IPS-11a (cell line): ENCODE results near the gene RBMS3.

Source experiments
- H3K4me3 ChIP-seq: one replicate; pipeline ENCODE4 v1.5.1; 2013; ENCODE audit warnings: low read depth, low read length, control low read depth

The RBMS3 gene

GRCh38 chr3:29557825-29558224, 277.0 kb downstream of the RBMS3 start:
- H3K4me3 ChIP-seq, result no peak overlapping the region

GRCh38 chr3:29559741-29560465, 279.0 kb downstream of the RBMS3 start:
- H3K4me3 ChIP-seq, result no peak overlapping the region

- no peak overlapping the region for H3K4me3 ChIP-seq
Observed at GRCh38 chr3:29561651-29562149, 280.8 kb downstream of the RBMS3 start.

- H3K4me3 ChIP-seq, result no peak overlapping the region
Observed at GRCh38 chr3:29565236-29565635, 284.4 kb downstream of the RBMS3 start.

- H3K4me3 ChIP-seq, result no peak overlapping the region
Observed at GRCh38 chr3:29567501-29567900, 286.6 kb downstream of the RBMS3 start.

GRCh38 chr3:29568355-29568754, 287.5 kb downstream of the RBMS3 start:
- H3K4me3 ChIP-seq, result no peak overlapping the region

- H3K4me3 ChIP-seq, result no peak overlapping the region
Observed at GRCh38 chr3:29576181-29576580, 295.3 kb downstream of the RBMS3 start.

DNA sequence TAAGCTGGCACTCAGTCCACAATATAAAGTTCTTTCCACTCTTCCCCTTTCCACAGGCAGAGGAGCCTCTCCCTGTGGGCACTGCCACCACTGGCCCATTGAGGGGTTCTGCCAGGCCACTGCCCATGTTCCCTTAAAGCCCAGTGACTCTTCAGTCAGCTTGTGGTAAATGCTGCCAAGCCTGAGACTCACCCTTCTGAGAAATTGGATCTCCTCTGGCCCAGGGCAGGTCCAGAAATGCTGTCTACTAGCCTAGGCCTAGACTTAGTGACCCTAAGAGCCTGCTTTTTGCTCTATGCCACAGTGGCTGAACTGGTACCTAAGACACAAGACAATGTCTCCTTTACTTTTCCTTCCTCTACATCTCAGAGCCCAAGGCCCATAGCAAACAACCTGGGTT, 295.8 kb downstream of the RBMS3 start:
- H3K4me3 ChIP-seq, result no peak overlapping the region

- no peak overlapping the region for H3K4me3 ChIP-seq
Observed at GRCh38 chr3:29577250-29577649, 296.4 kb downstream of the RBMS3 start.

- H3K4me3 ChIP-seq, result no peak overlapping the region
Observed at GRCh38 chr3:29581311-29581710, 300.4 kb downstream of the RBMS3 start.

GRCh38 chr3:29582273-29582672, 301.4 kb downstream of the RBMS3 start:
- H3K4me3 ChIP-seq, result no peak overlapping the region

DNA sequence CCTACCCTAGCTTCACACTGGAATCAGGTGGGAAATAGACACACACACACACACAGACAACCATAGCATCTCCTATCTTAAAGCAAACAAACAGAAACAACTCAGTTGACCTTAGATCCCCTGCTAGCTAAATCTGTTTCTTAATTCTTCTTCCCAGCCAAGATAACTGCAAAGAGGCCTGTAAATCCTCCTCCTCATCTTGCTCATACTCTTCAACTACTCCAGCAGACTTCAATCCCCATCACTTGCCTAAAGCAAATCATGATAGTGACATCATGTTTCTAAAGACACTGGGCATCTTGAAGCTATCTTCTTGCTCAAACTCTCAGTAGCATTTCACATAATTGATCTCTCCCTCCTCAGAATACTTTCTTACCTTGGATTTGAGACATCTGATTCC, 303.0 kb downstream of the RBMS3 start:
- no peak overlapping the region for H3K4me3 ChIP-seq

GRCh38 chr3:29585368-29585767, 304.5 kb downstream of the RBMS3 start:
- no peak overlapping the region for H3K4me3 ChIP-seq

- H3K4me3 ChIP-seq, result no peak overlapping the region
Observed at GRCh38 chr3:29587340-29587739, 306.5 kb downstream of the RBMS3 start.

GRCh38 chr3:29590012-29590411, 309.1 kb downstream of the RBMS3 start:
- H3K4me3 ChIP-seq, result no peak overlapping the region

DNA sequence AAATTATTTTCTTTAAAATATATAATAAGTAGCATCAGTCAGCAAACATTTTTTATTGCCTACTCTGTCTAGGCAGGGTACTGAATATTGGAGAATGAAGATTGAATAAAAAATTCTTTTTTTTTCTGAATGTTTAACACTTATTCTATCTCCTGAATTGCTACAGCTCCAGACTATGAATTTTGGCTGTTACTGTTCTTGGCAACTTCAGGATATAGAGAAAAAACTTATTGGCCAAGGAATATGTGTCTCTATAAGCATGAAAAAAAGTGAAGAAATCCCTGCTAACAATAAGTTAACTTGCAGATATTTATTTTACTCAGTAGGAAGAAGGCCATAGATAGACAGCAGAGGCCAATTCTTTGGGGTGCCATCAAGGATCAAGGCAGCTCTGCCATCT, 309.6 kb downstream of the RBMS3 start:
- H3K4me3 ChIP-seq, result no peak overlapping the region

GRCh38 chr3:29591579-29591978, 310.7 kb downstream of the RBMS3 start:
- no peak overlapping the region for H3K4me3 ChIP-seq

DNA sequence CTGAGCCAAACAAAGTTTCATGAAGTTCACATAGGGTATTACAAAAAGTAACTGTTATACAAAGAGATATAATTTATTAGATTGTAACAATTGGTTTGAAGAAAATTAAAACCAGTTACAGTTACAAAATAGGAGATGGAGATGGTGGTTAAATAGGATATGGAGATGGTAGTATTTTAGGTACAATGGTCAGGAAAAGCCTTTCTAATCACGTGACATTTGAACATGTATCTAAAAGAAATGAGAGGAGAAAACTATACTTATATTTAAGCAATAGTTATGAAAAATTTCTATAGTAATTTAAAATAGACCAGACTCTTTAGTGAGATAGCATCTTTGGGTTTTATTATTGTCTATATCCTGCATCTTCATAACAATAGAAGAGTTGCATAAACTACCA, 312.9 kb downstream of the RBMS3 start:
- no peak overlapping the region for H3K4me3 ChIP-seq

DNA sequence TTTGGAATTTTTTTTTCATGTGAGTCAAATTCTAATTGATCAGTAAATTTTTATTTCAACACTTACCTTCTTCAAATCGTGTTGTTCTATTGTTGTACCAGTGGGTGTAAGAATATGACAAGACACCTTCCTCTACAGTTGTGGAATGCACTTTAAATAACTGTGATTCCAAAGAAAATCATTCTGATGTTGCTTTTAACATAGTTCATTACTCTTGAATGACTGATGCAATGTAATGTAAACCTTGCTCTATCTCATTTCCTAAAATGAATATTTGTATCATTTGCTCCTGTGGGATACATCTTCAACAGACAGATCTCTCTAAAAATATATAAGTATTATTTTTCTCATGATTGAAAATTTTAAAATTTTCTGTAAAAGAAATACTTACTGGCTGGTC, 313.4 kb downstream of the RBMS3 start:
- no peak overlapping the region for H3K4me3 ChIP-seq

- no peak overlapping the region for H3K4me3 ChIP-seq
Observed at GRCh38 chr3:29597376-29598008, 316.6 kb downstream of the RBMS3 start.

DNA sequence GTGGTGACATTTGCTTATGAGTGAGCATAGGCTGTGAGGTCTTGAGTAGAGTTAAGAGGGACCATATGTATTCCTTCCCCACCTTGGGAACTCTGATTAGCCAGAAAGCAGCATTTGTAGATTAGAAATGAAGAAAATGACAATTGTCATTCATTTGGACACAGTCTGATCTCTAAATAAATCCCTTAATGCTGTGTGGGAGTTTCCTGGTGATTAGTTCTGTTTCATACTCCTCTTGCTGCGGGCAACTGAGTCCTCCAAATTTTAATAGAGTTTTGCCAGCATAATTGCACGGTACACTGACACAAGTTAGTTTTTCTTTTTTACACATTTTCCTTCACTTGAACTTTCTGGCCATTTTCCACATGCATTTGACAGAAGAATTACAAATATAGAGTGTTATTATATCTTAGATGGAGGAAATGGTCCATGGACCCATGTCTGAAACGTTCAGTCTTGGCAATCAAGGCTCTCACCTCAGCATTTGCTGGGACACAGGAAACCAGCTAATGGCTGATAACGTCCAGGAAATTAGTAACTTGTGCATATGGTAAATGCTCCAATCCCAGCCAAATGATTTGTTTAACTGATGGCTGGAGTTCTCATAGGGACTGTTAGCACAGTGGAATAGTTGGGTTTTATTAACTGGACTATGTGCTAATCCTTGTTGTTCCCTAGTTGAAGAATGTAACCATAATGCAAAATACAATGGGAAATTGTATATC, 321.2 kb downstream of the RBMS3 start:
- H3K4me3 ChIP-seq, result no peak overlapping the region

- no peak overlapping the region for H3K4me3 ChIP-seq
Observed at GRCh38 chr3:29605845-29606244, 325.0 kb downstream of the RBMS3 start.
